ENCODE measurements around the gene IQGAP2. TPM values are rescaled to one million over a fixed set of nuclear protein-coding genes. Genes with fewer than 3 reads are reported as not detected.

The IQGAP2 gene
- total and polyA plus RNA-seq, 2 of the 8 experiments (the other 6 are each of a cell fraction or from before 2014, with no cell fraction given): 19.7 to 66.0 TPM

GRCh38 chr5:76602094-76602726 is 199.1 kb downstream of the IQGAP2 start (continued):
- TF ChIP-seq CHD7 (IDR thresholded peaks at IDR 0.05; ENCODE audit: insufficient replicate concordance, low read length) (no peak), BRCA1 (IDR thresholded peaks at IDR 0.05; ENCODE audit: low read depth, low read length) (no peak), SRF (IDR thresholded peaks at IDR 0.05; ENCODE audit: low read depth, low read length) (no peak), GABPA (IDR thresholded peaks at IDR 0.05; ENCODE audit: borderline replicate concordance, insufficient read depth, low read length) (no peak), BCL11A (IDR thresholded peaks at IDR 0.05; ENCODE audit: low read depth in 2 of 2, low read length in 2 of 2) (no peak), EGR1 (IDR thresholded peaks at IDR 0.05; ENCODE audit: borderline replicate concordance, low read depth, low read length) (no peak), TAF7 (optimal IDR thresholded peaks at IDR 0.05; ENCODE audit: borderline replicate concordance, low read depth, low read length) (no peak), EZH2 (IDR thresholded peaks at IDR 0.05; ENCODE audit: low read depth, low read length, severe bottlenecking) (no peak), ATF3 (IDR thresholded peaks at IDR 0.05; ENCODE audit: insufficient read depth, low read depth, low read length) (no peak)

Data from H1 (cell line).